Measurements from ENCODE around the gene NOC2L.
"Not testable (repeated sequence)": the region's sequence is repeated elsewhere in the genome, so short reads cannot be mapped to it uniquely, and the experiment has no call there.

NOC2L gene

GRCh38 chr1:897951-898350, 61.1 kb downstream of the NOC2L start:
- DNase-seq, result not testable (repeated sequence)

- DNase-seq, result no peak
These were observed 61.8 kb downstream of the NOC2L start for GRCh38 chr1:897226-897625.
